IMR-90 (cell line): Measurements from ENCODE around the gene RALGPS1. TPM values are rescaled to one million over a fixed set of nuclear protein-coding genes. Genes with fewer than 3 reads are reported as not detected.

Experiments used
- ATAC-seq: fragments of 200-7000 bp; cut with Tn5 transposase; 2 replicates; pipeline ENCODE4 v1.9.1; 2020; ENCODE audit warnings: low read depth, mild to moderate bottlenecking, moderate library complexity
- BruUV-seq: library from RNA; stranded (reverse); fragments of 400-500 nt; replicated peaks from 2 replicates; lab custom pipeline; 2021; lab: Mats Ljungman, UMichigan
- CTCF ChIA-PET: fragments of 300-600 bp; formaldehyde crosslinking; extraction: SDS; loops from one replicate; lab custom pipeline; 2021; ENCODE audit warnings: antibody characterized with exemption; lab: Yijun Ruan, JAX
- POLR2A ChIA-PET: fragments of 300-600 bp; sonication (Branson Sonifier 250); formaldehyde crosslinking; loops from one replicate; lab custom pipeline; 2022; ENCODE audit warnings: antibody characterized with exemption; ENCODE audit not compliant: unreplicated experiment; lab: Charles Lee
- DNase-seq: peaks from one replicate; pipeline ENCODE4 v3.0.0; 2013
- H2AFZ ChIP-seq: replicated peaks from 2 replicates; pipeline ENCODE3; 2013; ENCODE audit warnings: low read length, mild to moderate bottlenecking; ENCODE audit not compliant: poor library complexity
- H2AK5ac ChIP-seq: 2 replicates; pipeline ENCODE4 v1.6.1; 2013; ENCODE audit warnings: low read depth, low read length, inconsistent platforms
- H2AK9ac ChIP-seq: replicated peaks from 2 replicates; pipeline ENCODE3; 2013; ENCODE audit warnings: mild to moderate bottlenecking, low read depth, low read length, moderate library complexity; ENCODE audit not compliant: poor library complexity
- H2BK120ac ChIP-seq: 2 replicates; pipeline ENCODE4 v1.6.1; 2013; ENCODE audit warnings: low read depth, low read length, inconsistent platforms
- H2BK15ac ChIP-seq: 3 replicates; pipeline ENCODE4 v1.6.1; 2013; ENCODE audit warnings: low read depth, low read length, inconsistent platforms
- H2BK20ac ChIP-seq: 2 replicates; pipeline ENCODE4 v1.6.1; 2013; ENCODE audit warnings: low read depth, mild to moderate bottlenecking, inconsistent platforms, low read length, moderate library complexity
- H2BK5ac ChIP-seq: 2 replicates; pipeline ENCODE4 v1.6.1; 2013; ENCODE audit warnings: mild to moderate bottlenecking, low read depth, low read length, inconsistent platforms; ENCODE audit not compliant: poor library complexity, severe bottlenecking
- H3K14ac ChIP-seq: replicated peaks from 2 replicates; pipeline ENCODE4 v1.6.1; 2013; ENCODE audit warnings: low read depth, low read length, inconsistent platforms
- H3K18ac ChIP-seq: 2 replicates; pipeline ENCODE4 v1.6.1; 2013; ENCODE audit warnings: low read depth, low read length, control low read depth
- H3K23ac ChIP-seq: 2 replicates; pipeline ENCODE4 v1.6.1; 2013; ENCODE audit warnings: low read depth, low read length, inconsistent platforms
- H3K27ac ChIP-seq: 2 replicates; pipeline ENCODE4 v1.5.1; 2013; ENCODE audit warnings: mild to moderate bottlenecking, control low read depth, low read length; ENCODE audit not compliant: insufficient read depth
- H3K27me3 ChIP-seq: 2 replicates; pipeline ENCODE4 v1.6.1; 2013; ENCODE audit warnings: low read length; ENCODE audit not compliant: control insufficient read depth, insufficient read depth
- H3K36me3 ChIP-seq: 2 replicates; pipeline ENCODE4 v1.6.1; 2013; ENCODE audit warnings: low read length, mixed read lengths; ENCODE audit not compliant: control insufficient read depth, insufficient read depth
- H3K4ac ChIP-seq: 2 replicates; pipeline ENCODE4 v1.6.1; 2013; ENCODE audit warnings: low read depth, low read length, inconsistent platforms
- H3K4me1 ChIP-seq: 2 replicates; pipeline ENCODE4 v1.6.1; 2013; ENCODE audit warnings: low read length, mixed read lengths; ENCODE audit not compliant: control insufficient read depth, insufficient read depth
- H3K4me2 ChIP-seq: 2 replicates; pipeline ENCODE4 v1.6.1; 2013; ENCODE audit warnings: low read depth, mild to moderate bottlenecking, control low read depth, low read length, moderate library complexity
- H3K4me3 ChIP-seq: 2 replicates; pipeline ENCODE4 v1.5.1; 2013; ENCODE audit warnings: low read depth, mild to moderate bottlenecking, control low read depth, low read length, moderate library complexity; ENCODE audit not compliant: insufficient read depth
- H3K56ac ChIP-seq: 2 replicates; pipeline ENCODE4 v1.6.1; 2013; ENCODE audit warnings: low read length, inconsistent platforms; ENCODE audit not compliant: insufficient read depth; ENCODE audit errors: extremely low read depth
- H3K79me1 ChIP-seq, 2 experiments: 2 replicates each; pipeline ENCODE4 v1.6.1; 2013; ENCODE audit warnings: low read length in 2 of 2, inconsistent platforms in 1 of 2, low read depth in 1 of 2
- H3K9ac ChIP-seq: 2 replicates; pipeline ENCODE4 v1.6.1; 2013; ENCODE audit warnings: low read depth, low read length, control low read depth
- H3K9me1 ChIP-seq: 2 replicates; pipeline ENCODE4 v1.6.1; 2013; ENCODE audit warnings: low read length, inconsistent platforms; ENCODE audit not compliant: insufficient read depth
- H3K9me3 ChIP-seq: 2 replicates; pipeline ENCODE4 v1.6.1; 2013; ENCODE audit warnings: low read length; ENCODE audit not compliant: control insufficient read depth, insufficient read depth
- H4K20me1 ChIP-seq: 2 replicates; pipeline ENCODE4 v1.6.1; 2013; ENCODE audit warnings: low read length, inconsistent platforms; ENCODE audit not compliant: insufficient read depth
- H4K5ac ChIP-seq: 2 replicates; pipeline ENCODE4 v1.6.1; 2013; ENCODE audit warnings: mild to moderate bottlenecking, low read depth, low read length, control low read depth
- H4K8ac ChIP-seq, 2 experiments: 2 replicates each; pipeline ENCODE4 v1.6.1; 2013; ENCODE audit warnings: low read depth in 2 of 2, low read length in 2 of 2, control low read depth in 1 of 2, inconsistent platforms in 1 of 2
- H4K91ac ChIP-seq: 2 replicates; pipeline ENCODE4 v1.6.1; 2013; ENCODE audit warnings: low read depth, low read length, inconsistent platforms; ENCODE audit not compliant: insufficient read depth
- BHLHE40 ChIP-seq: fragments of 150-350 bp; IDR thresholded peaks from 2 replicates; pipeline ENCODE4 v1.6.1; 2016; ENCODE audit warnings: mild to moderate bottlenecking, low read depth, low read length
- CEBPB ChIP-seq: IDR thresholded peaks from 2 replicates; pipeline ENCODE4 v1.6.1; 2012; ENCODE audit warnings: low read depth, low read length, improper control_type of control experiment
- CHD1 ChIP-seq: IDR thresholded peaks from 2 replicates; pipeline ENCODE4 v1.6.1; 2012; ENCODE audit warnings: low read depth, low read length, improper control_type of control experiment
- CTCF ChIP-seq: conservative IDR thresholded peaks from 2 replicates; pipeline ENCODE4 v1.5.1; 2012; ENCODE audit warnings: mild to moderate bottlenecking, low read depth, low read length, improper control_type of control experiment
- ELK1 ChIP-seq: fragments of 150-350 bp; IDR thresholded peaks from 2 replicates; pipeline ENCODE4 v1.6.1; 2016; ENCODE audit warnings: low read depth, mild to moderate bottlenecking, low read length, moderate library complexity, borderline replicate concordance
- FOS ChIP-seq: fragments of 150-350 bp; IDR thresholded peaks from 2 replicates; pipeline ENCODE4 v1.6.1; 2016; ENCODE audit warnings: low read depth, low read length
- MAFK ChIP-seq: IDR thresholded peaks from 2 replicates; pipeline ENCODE4 v1.6.1; 2012; ENCODE audit warnings: low read depth, low read length, improper control_type of control experiment
- MXI1 ChIP-seq: IDR thresholded peaks from 2 replicates; pipeline ENCODE4 v1.6.1; 2012; ENCODE audit warnings: low read depth, mild to moderate bottlenecking, low read length, moderate library complexity, borderline replicate concordance
- NFE2L2 ChIP-seq: fragments of 150-350 bp; IDR thresholded peaks from 2 replicates; pipeline ENCODE4 v1.6.1; 2016; ENCODE audit warnings: low read depth, mild to moderate bottlenecking, low read length
- POLR2A ChIP-seq: IDR thresholded peaks from 2 replicates; pipeline ENCODE4 v1.6.1; 2012; ENCODE audit warnings: mild to moderate bottlenecking, low read depth, low read length
- RAD21 ChIP-seq: IDR thresholded peaks from 2 replicates; pipeline ENCODE4 v1.6.1; 2012; ENCODE audit warnings: low read length, improper control_type of control experiment
- RCOR1 ChIP-seq: IDR thresholded peaks from 2 replicates; pipeline ENCODE4 v1.6.1; 2012; ENCODE audit warnings: mild to moderate bottlenecking, low read length, improper control_type of control experiment; ENCODE audit not compliant: insufficient replicate concordance
- RFX5 ChIP-seq: IDR thresholded peaks from 2 replicates; pipeline ENCODE4 v1.8.0; 2012; ENCODE audit warnings: low read depth, mild to moderate bottlenecking, low read length, moderate library complexity
- SMC3 ChIP-seq: fragments of 150-350 bp; IDR thresholded peaks from 2 replicates; pipeline ENCODE4 v1.6.1; 2016; ENCODE audit warnings: low read depth, mild to moderate bottlenecking, antibody characterized with exemption, low read length, moderate library complexity
- USF2 ChIP-seq: fragments of 150-350 bp; IDR thresholded peaks from 2 replicates; pipeline ENCODE4 v1.6.1; 2017; ENCODE audit warnings: mild to moderate bottlenecking, antibody characterized with exemption, low read length, low read depth
- whole genome bisulfite sequencing, 2 experiments: methylation state at CpG; one replicate each; pipeline versions ENCODE4 v1.1.5 to v1.1.7; 2013; ENCODE audit warnings: missing lambda C conversion rate in 2 of 2; ENCODE audit not compliant: insufficient read length in 1 of 2; ENCODE audit errors: extremely low coverage in 2 of 2; 5-methylcytosine and 5-hydroxymethylcytosine counted together
- dilution Hi-C: fragments of 300-500 bp; cut with HindIII; formaldehyde crosslinking; loops from one replicate; pipeline ENCODE4 v1.14.3; 2018; ENCODE audit warnings: low sequenced_read_pairs; ENCODE audit not compliant: unreplicated experiment
- in situ Hi-C: fragments of 300-500 bp; cut with MboI; formaldehyde crosslinking; loops from 3 replicates; pipeline ENCODE4 v1.14.3; 2019; ENCODE audit warnings: low sequenced_read_pairs, inconsistent platforms, mixed read lengths
- intact Hi-C: fragments of 100-400 bp; cut with micrococcal nuclease; formaldehyde crosslinking; loops from 2 replicates; pipeline ENCODE4 v1.10.0; 2022
- polyA plus RNA-seq, 3 experiments: library from polyadenylated mRNA; depleted of rRNA; stranded (reverse); fragments of >200 nt; gene quantifications; 2 replicates each; pipeline ENCODE4 v1.2.3, GENCODE V29; 2012; ENCODE audit warnings: low replicate concordance in 1 of 3
- total RNA-seq: library from RNA; depleted of rRNA; stranded (reverse); fragments of >200 nt; gene quantifications from 2 replicates; pipeline ENCODE4 v1.2.3, GENCODE V29; 2012

RALGPS1 gene
- total and polyA plus RNA-seq, 2 of the 4 experiments (the other 2 are of a cell fraction): 0.90 to 2.8 TPM

GRCh38 chr9:126952205-126952977 lies 37.8 kb downstream of the RALGPS1 start:
- H3K4me2 ChIP-seq: peak overlapping the region; percentile 0
- peak overlapping the region; percentile 83 for H4K91ac ChIP-seq
- H2BK120ac ChIP-seq: peak overlapping the region; percentile 84
- peak overlapping the region; percentile 66 for H3K4ac ChIP-seq
- peak overlapping the region; percentile 54; the same call in 2 of the 3 replicates for H2BK15ac ChIP-seq
- 0 out of 2 replicates have a peak overlapping the region, but pooled peaks have one; percentile 7 for H3K9ac ChIP-seq
- H3K79me1 ChIP-seq: no peaks in the 10 kb centered on the region
- H3K23ac ChIP-seq: peak overlapping the region; percentile 6; the same call in 1 of the 2 replicates
- intact Hi-C loops (no loop called here), in situ Hi-C loops (no loop called here), dilution Hi-C loops (no loop called here)
- ATAC-seq (peak; percentile 73), DNase-seq (peak; percentile 79)
- 54% methylated on average over 6 of the region's 11 CpGs; no CpG with 5 or more reads in 1 of the 2 experiments for WGBS, 2 experiments
- ChIA-PET CTCF (interaction anchor here (1.2 kb wide), 1 partner anchor 11 kb away, joined by 3 read pairs; no protein-coding TSS in a partner anchor), POLR2A (no interaction called here)
- peaks cover 23% of the 10 kb centered on the region for H3K9me1 ChIP-seq
- peak overlapping the region; percentile 48 for H3K14ac ChIP-seq
- no TSS peak for BruUV-seq
- peak overlapping the region; percentile 81 for H3K27ac ChIP-seq
- no peak overlapping the region for H3K56ac ChIP-seq
- H2BK20ac ChIP-seq: peak overlapping the region; percentile 73
- no peaks in the 10 kb centered on the region for H3K9me3 ChIP-seq
- H2AK9ac ChIP-seq: peak overlapping the region; percentile 18
- H3K27me3 ChIP-seq: 0 out of 2 replicates have a peak, but pooled peaks cover 2% of the 10 kb centered on the region
- no peak overlapping the region for H3K4me3 ChIP-seq
- no peaks in the 10 kb centered on the region for H3K36me3 ChIP-seq
- H2BK5ac ChIP-seq: peak overlapping the region; percentile 90
- peak overlapping the region; percentile 59 for H4K5ac ChIP-seq
- H4K8ac ChIP-seq: peak overlapping the region; percentile 82 to 84
- H2AK5ac ChIP-seq: peak overlapping the region; percentile 92
- no peaks in the 10 kb centered on the region for H4K20me1 ChIP-seq
- H3K4me1 ChIP-seq: peaks cover 20% of the 10 kb centered on the region
- H2AFZ ChIP-seq: peak overlapping the region; percentile 69
- peak overlapping the region; percentile 67 for H3K18ac ChIP-seq
- TF ChIP-seq RCOR1 (no peak), FOS (no peak), CHD1 (no peak), POLR2A (no peak), MAFK (no peak), CEBPB (no peak), MXI1 (no peak), RAD21 (no peak), SMC3 (no peak), NFE2L2 (no peak), ELK1 (no peak), RFX5 (no peak), USF2 (no peak), BHLHE40 (no peak), CTCF (no peak)
